Mesodermal cell (in vitro differentiated cells): ENCODE measurements around the gene ANKRD62.

Source experiments
- H3K27ac ChIP-seq: 2 replicates; pipeline ENCODE4 v1.7.0; 2013; ENCODE audit warnings: mild to moderate bottlenecking, low read depth, low read length, moderate library complexity; ENCODE audit not compliant: severe bottlenecking
- H3K36me3 ChIP-seq: 2 replicates; pipeline ENCODE4 v1.7.1; 2013; ENCODE audit warnings: mild to moderate bottlenecking, low read length, moderate library complexity; ENCODE audit not compliant: control insufficient read depth, insufficient read depth
- H3K4me1 ChIP-seq: one replicate; pipeline ENCODE4 v1.7.1; 2013; ENCODE audit warnings: mild to moderate bottlenecking, low read length; ENCODE audit not compliant: insufficient read depth, control insufficient read depth, poor library complexity, severe bottlenecking
- H3K4me3 ChIP-seq: 2 replicates; pipeline ENCODE4 v1.7.0; 2013; ENCODE audit warnings: low read length, control low read depth, mild to moderate bottlenecking; ENCODE audit not compliant: insufficient read depth, poor library complexity, severe bottlenecking; ENCODE audit errors: extremely low read depth
- H3K9me3 ChIP-seq: 2 replicates; pipeline ENCODE4 v1.7.1; 2013; ENCODE audit warnings: mild to moderate bottlenecking, low read length, moderate library complexity; ENCODE audit not compliant: control insufficient read depth
- WGBS, 2 experiments: methylation state at CpG; one replicate each; pipeline ENCODE4 v1.1.5; 2013; ENCODE audit warnings: missing lambda C conversion rate in 2 of 2; ENCODE audit not compliant: insufficient coverage in 2 of 2; 5-methylcytosine and 5-hydroxymethylcytosine counted together

ANKRD62 gene

GRCh38 chr18:12056034-12056883 lies 37.4 kb upstream of the ANKRD62 start:
- 87 to 92% methylated on average over 7 to 13 of the region's 14 CpGs for WGBS, 2 experiments
- Histone ChIP-seq H3K36me3 (no peaks in the 10 kb centered on the region), H3K4me3 (no peak overlapping the region), H3K4me1 (no peaks in the 10 kb centered on the region), H3K27ac (no peak overlapping the region), H3K9me3 (no peaks in the 10 kb centered on the region)

- 84 to 87% methylated on average over 10 to 11 of the region's 14 CpGs for WGBS, 2 experiments
- H3K9me3 ChIP-seq = no peaks in the 10 kb centered on the region
- no peak overlapping the region for H3K27ac ChIP-seq
- H3K4me1 ChIP-seq = no peaks in the 10 kb centered on the region
- no peak overlapping the region for H3K4me3 ChIP-seq
- no peaks in the 10 kb centered on the region for H3K36me3 ChIP-seq
Observed at GRCh38 chr18:12056884-12057402, 36.7 kb upstream of the ANKRD62 start.

GRCh38 chr18:12057419-12058039 lies 36.1 kb upstream of the ANKRD62 start:
- Histone ChIP-seq H3K36me3 (no peaks in the 10 kb centered on the region), H3K4me1 (no peaks in the 10 kb centered on the region)
- WGBS, 2 experiments = 77 to 83% methylated on average over 7 to 12 of the region's 14 CpGs

GRCh38 chr18:12059334-12060181 lies 34.1 kb upstream of the ANKRD62 start:
- Histone ChIP-seq H3K4me3 (no peak overlapping the region), H3K36me3 (no peaks in the 10 kb centered on the region), H3K9me3 (no peaks in the 10 kb centered on the region), H3K27ac (no peak overlapping the region), H3K4me1 (no peaks in the 10 kb centered on the region)
- WGBS, 2 experiments = 86 to 90% methylated on average over 11 of the region's 16 CpGs

More at GRCh38 chr18:12057419-12058039, 36.1 kb upstream of the ANKRD62 start:
- no peaks in the 10 kb centered on the region for H3K9me3 ChIP-seq
- H3K27ac ChIP-seq = no peak overlapping the region
- no peak overlapping the region for H3K4me3 ChIP-seq

- no peaks in the 10 kb centered on the region for H3K36me3 ChIP-seq
- no peak overlapping the region for H3K27ac ChIP-seq
- H3K4me3 ChIP-seq = no peak overlapping the region
- H3K4me1 ChIP-seq = no peaks in the 10 kb centered on the region
- 80 to 85% methylated on average over 9 to 19 of the region's 20 CpGs for WGBS, 2 experiments
- no peaks in the 10 kb centered on the region for H3K9me3 ChIP-seq
Observed at GRCh38 chr18:12060182-12060870, 33.3 kb upstream of the ANKRD62 start.

- 83 to 88% methylated on average over 13 to 14 of the region's 14 CpGs for WGBS, 2 experiments
- H3K4me1 ChIP-seq = no peaks in the 10 kb centered on the region
- H3K36me3 ChIP-seq = no peaks in the 10 kb centered on the region
- no peaks in the 10 kb centered on the region for H3K9me3 ChIP-seq
- no peak overlapping the region for H3K4me3 ChIP-seq
- no peak overlapping the region for H3K27ac ChIP-seq
Observed at GRCh38 chr18:12061685-12062084, 32.0 kb upstream of the ANKRD62 start.

GRCh38 chr18:12062974-12063373 lies 30.7 kb upstream of the ANKRD62 start:
- Histone ChIP-seq H3K9me3 (no peaks in the 10 kb centered on the region), H3K4me1 (no peaks in the 10 kb centered on the region), H3K27ac (no peak overlapping the region), H3K36me3 (no peaks in the 10 kb centered on the region), H3K4me3 (no peak overlapping the region)
- 20 to 84% methylated on average over 1 to 4 of the region's 4 CpGs for WGBS, 2 experiments

GRCh38 chr18:12064086-12064763 lies 29.4 kb upstream of the ANKRD62 start:
- no peak overlapping the region for H3K4me3 ChIP-seq
- 95 to 97% methylated on average over 4 to 7 of the region's 7 CpGs for WGBS, 2 experiments

GRCh38 chr18:12065397-12065796 lies 28.2 kb upstream of the ANKRD62 start:
- 79 to 84% methylated on average over 4 to 5 of the region's 5 CpGs for WGBS, 2 experiments
- no peak overlapping the region for H3K27ac ChIP-seq

More at GRCh38 chr18:12064086-12064763, 29.4 kb upstream of the ANKRD62 start:
- Histone ChIP-seq H3K27ac (no peak overlapping the region), H3K36me3 (no peaks in the 10 kb centered on the region), H3K9me3 (no peaks in the 10 kb centered on the region), H3K4me1 (no peaks in the 10 kb centered on the region)

More at GRCh38 chr18:12065397-12065796, 28.2 kb upstream of the ANKRD62 start:
- H3K36me3 ChIP-seq = no peaks in the 10 kb centered on the region
- H3K9me3 ChIP-seq = no peaks in the 10 kb centered on the region
- H3K4me1 ChIP-seq = no peaks in the 10 kb centered on the region
- no peak overlapping the region for H3K4me3 ChIP-seq
